ENCODE measurements around the gene SMPD2.

GRCh38 chr6:109453594-109454495, 13.3 kb downstream of the SMPD2 start:
- TF ChIP-seq CTCF (IDR thresholded peaks at IDR 0.05; ENCODE audit: insufficient read depth, low read length) (no peak), POLR2AphosphoS5 (IDR thresholded peaks at IDR 0.05; ENCODE audit: low read depth) (no peak)
- TF ChIP-seq, protein P1, sequence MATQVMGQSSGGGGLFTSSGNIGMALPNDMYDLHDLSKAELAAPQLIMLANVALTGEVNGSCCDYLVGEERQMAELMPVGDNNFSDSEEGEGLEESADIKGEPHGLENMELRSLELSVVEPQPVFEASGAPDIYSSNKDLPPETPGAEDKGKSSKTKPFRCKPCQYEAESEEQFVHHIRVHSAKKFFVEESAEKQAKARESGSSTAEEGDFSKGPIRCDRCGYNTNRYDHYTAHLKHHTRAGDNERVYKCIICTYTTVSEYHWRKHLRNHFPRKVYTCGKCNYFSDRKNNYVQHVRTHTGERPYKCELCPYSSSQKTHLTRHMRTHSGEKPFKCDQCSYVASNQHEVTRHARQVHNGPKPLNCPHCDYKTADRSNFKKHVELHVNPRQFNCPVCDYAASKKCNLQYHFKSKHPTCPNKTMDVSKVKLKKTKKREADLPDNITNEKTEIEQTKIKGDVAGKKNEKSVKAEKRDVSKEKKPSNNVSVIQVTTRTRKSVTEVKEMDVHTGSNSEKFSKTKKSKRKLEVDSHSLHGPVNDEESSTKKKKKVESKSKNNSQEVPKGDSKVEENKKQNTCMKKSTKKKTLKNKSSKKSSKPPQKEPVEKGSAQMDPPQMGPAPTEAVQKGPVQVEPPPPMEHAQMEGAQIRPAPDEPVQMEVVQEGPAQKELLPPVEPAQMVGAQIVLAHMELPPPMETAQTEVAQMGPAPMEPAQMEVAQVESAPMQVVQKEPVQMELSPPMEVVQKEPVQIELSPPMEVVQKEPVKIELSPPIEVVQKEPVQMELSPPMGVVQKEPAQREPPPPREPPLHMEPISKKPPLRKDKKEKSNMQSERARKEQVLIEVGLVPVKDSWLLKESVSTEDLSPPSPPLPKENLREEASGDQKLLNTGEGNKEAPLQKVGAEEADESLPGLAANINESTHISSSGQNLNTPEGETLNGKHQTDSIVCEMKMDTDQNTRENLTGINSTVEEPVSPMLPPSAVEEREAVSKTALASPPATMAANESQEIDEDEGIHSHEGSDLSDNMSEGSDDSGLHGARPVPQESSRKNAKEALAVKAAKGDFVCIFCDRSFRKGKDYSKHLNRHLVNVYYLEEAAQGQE (IDR thresholded peaks at IDR 0.05; ENCODE audit: insufficient replicate concordance, low read depth), result no peak

Measured in HL-60 (cell line).